PFSK-1 (cell line): ENCODE data around the gene MUC22.

Experiments
- FOXP2 ChIP-seq: optimal IDR thresholded peaks from 2 replicates; pipeline ENCODE3; 2011; ENCODE audit warnings: borderline replicate concordance, control low read depth, inconsistent platforms; ENCODE audit not compliant: insufficient read depth; ENCODE audit errors: extremely low read length, extremely low read depth
- POLR2AphosphoS5 ChIP-seq: IDR thresholded peaks from 2 replicates; pipeline ENCODE4 v1.6.1; 2012; ENCODE audit warnings: low read depth, mild to moderate bottlenecking, control low read depth, low read length, moderate library complexity
- SIN3A ChIP-seq: IDR thresholded peaks from 2 replicates; pipeline ENCODE4 v1.6.1; 2012; ENCODE audit warnings: mild to moderate bottlenecking, low read length, moderate library complexity, borderline replicate concordance; ENCODE audit not compliant: insufficient read depth
- TAF1 ChIP-seq: IDR thresholded peaks from 2 replicates; pipeline ENCODE4 v1.6.1; 2012; ENCODE audit warnings: low read length, control low read depth, borderline replicate concordance; ENCODE audit not compliant: insufficient read depth
- TF ChIP-seq, protein P1 (sequence below), 2 experiments: IDR thresholded peaks; 2 replicates each; pipeline versions ENCODE4 v1.6.1 to v1.8.0; 2011 to 2012; ENCODE audit warnings: low read depth in 2 of 2, low read length in 2 of 2, control low read depth in 1 of 2, inconsistent platforms in 1 of 2, mild to moderate bottlenecking in 1 of 2, moderate library complexity in 1 of 2; ENCODE audit not compliant: insufficient read depth in 1 of 2

The MUC22 gene

DNA sequence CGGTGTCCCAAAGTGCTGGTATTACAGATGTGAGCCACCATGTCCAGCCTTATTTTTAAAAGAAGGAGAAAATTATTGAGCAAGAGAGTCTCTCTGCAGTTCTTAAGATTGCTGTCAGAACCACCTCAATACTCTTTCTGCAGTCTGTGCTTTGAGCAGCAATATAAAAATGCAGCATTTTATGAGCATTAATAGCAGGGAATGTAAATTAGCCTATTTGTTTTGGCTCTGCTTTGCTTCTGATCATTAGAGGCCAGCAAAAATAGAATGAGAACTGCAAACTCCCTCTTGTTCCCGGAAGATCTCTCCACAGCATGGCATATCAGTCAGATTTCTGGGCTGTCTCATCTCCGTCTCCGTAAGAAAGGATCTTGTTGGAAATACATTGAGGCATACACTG lies 66.3 kb downstream of the MUC22 start:
- TF ChIP-seq FOXP2 = no peak
- TF ChIP-seq, protein P1, sequence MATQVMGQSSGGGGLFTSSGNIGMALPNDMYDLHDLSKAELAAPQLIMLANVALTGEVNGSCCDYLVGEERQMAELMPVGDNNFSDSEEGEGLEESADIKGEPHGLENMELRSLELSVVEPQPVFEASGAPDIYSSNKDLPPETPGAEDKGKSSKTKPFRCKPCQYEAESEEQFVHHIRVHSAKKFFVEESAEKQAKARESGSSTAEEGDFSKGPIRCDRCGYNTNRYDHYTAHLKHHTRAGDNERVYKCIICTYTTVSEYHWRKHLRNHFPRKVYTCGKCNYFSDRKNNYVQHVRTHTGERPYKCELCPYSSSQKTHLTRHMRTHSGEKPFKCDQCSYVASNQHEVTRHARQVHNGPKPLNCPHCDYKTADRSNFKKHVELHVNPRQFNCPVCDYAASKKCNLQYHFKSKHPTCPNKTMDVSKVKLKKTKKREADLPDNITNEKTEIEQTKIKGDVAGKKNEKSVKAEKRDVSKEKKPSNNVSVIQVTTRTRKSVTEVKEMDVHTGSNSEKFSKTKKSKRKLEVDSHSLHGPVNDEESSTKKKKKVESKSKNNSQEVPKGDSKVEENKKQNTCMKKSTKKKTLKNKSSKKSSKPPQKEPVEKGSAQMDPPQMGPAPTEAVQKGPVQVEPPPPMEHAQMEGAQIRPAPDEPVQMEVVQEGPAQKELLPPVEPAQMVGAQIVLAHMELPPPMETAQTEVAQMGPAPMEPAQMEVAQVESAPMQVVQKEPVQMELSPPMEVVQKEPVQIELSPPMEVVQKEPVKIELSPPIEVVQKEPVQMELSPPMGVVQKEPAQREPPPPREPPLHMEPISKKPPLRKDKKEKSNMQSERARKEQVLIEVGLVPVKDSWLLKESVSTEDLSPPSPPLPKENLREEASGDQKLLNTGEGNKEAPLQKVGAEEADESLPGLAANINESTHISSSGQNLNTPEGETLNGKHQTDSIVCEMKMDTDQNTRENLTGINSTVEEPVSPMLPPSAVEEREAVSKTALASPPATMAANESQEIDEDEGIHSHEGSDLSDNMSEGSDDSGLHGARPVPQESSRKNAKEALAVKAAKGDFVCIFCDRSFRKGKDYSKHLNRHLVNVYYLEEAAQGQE (IDR thresholded peaks at IDR 0.05; ENCODE audit: insufficient read depth in 1 of 2, low read depth in 2 of 2, low read length in 2 of 2) = no peak
- TF ChIP-seq TAF1 = no peak
- no peak for TF ChIP-seq POLR2AphosphoS5

DNA sequence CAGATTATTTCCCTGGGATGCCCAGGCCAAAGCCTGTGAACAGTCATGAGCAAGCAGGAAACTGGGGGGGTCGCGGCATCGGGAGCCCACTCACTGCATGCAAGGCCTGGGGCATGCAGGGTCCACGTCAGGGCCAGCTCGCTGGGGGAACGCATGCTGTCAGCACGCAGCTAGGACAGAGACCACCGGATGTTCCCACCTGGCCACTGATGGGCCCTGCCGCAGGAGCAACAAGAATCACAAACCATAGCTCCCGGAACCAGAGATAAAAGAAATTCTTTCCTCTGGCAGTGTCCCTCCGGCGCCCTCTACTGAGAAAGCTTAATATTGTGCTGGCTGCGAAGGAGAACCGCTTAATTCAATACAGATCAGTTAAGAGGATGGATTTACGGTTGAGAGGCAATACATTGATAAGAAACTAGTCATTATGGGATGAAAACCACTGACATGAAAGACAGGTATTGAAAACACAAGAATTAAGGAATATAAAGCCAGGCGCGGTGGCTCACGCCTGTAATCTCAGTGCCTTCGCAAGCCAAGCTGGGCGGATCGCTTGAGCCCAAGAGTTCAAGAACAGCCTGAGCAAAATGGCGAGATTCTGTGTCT lies 69.5 kb downstream of the MUC22 start:
- no peak for TF ChIP-seq POLR2AphosphoS5
- no peak for TF ChIP-seq SIN3A
- TF ChIP-seq FOXP2 = no peak
- no peak for TF ChIP-seq TAF1
- TF ChIP-seq, protein P1 (IDR thresholded peaks at IDR 0.05; ENCODE audit: insufficient read depth in 1 of 2, low read depth in 2 of 2, low read length in 2 of 2) = no peak

DNA sequence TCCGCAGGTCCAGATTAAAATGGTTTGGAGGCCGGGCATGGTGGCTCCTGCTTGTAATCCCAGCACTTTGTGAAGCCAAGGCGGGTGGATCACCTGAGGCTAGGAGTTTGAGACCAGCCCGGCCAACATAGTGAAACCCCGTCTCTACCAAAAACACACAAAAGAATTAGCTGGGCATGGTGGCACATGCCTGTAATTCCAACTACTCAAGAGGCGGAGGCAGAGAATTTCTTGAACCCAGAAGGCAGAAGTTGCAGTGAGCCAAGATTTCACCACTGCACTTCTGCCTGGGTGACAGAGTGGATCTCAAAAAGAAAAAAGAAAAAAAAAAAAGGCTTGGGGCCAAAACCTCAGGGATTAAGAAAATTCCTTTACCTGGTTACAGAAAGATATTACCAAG lies 71.6 kb downstream of the MUC22 start:
- no peak for TF ChIP-seq FOXP2
- TF ChIP-seq SIN3A = no peak
- TF ChIP-seq TAF1 = no peak
- TF ChIP-seq, protein P1 (IDR thresholded peaks at IDR 0.05; ENCODE audit: insufficient read depth in 1 of 2, low read depth in 2 of 2, low read length in 2 of 2) = no peak
- TF ChIP-seq POLR2AphosphoS5 = no peak

DNA sequence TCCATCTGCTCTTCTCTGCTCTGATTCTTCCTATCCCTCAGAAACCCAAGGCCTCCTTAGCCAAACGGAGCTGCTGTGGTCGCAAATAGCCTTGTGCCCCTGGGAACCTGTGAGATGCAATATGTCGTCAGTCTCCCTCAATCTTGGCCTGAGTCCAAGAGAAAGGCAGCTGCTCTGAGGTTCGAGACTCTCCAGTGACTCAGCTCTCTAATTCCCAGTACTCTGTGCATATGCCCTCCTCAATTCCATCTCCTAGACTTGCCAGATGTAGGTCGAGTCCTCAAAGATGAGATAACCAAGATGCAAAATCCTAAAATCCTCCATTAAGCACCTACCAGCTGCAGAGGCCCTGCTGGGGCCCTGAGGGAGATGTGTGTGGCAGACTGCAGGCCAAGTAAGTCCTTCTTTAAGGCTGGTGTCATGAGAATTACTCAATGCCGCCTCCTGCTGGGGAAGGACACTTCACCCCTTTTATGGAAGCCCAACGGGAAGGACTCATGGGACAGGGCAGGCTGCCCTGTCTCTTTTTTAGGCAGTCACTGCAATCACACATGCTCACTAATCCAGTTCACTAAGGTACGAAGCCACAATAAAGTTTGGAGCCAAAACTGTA lies 73.6 kb downstream of the MUC22 start:
- TF ChIP-seq SIN3A (no peak), TAF1 (no peak), FOXP2 (no peak), POLR2AphosphoS5 (no peak)
- TF ChIP-seq, protein P1 (IDR thresholded peaks at IDR 0.05; ENCODE audit: insufficient read depth in 1 of 2, low read depth in 2 of 2, low read length in 2 of 2) = no peak
